SIG-M5 (cell line): ENCODE results near the gene KIAA0825.

Experiments used
- DNase-seq: peaks from one replicate; lab custom pipeline; 2025; lab: John Stamatoyannopoulos, UW

KIAA0825 gene

GRCh38 chr5:94618493-94619328 lies at the start of gene KIAA0825, which contains the start of gene SLF1:
Gene KIAA0825, minus strand, starts transcription at chr5:94618604. Its CDS starts 81,478 bp downstream, at chr5:94537126.
Gene SLF1, plus strand, starts transcription at chr5:94618669. Its CDS starts 10,142 bp downstream, at chr5:94628811.
- DNase-seq, result peak; percentile 58

GRCh38 chr5:94667937-94668336 lies 49.5 kb upstream of the KIAA0825 start:
- no peak for DNase-seq

- DNase-seq, result no peak
These were observed 42.7 kb upstream of the KIAA0825 start for GRCh38 chr5:94661086-94661485.

GRCh38 chr5:94660506-94660905 lies 42.1 kb upstream of the KIAA0825 start:
- DNase-seq, result no peak

GRCh38 chr5:94658272-94658671 lies 39.9 kb upstream of the KIAA0825 start:
- DNase-seq, result no peak

GRCh38 chr5:94649874-94650273 lies 31.5 kb upstream of the KIAA0825 start:
- DNase-seq, result no peak

GRCh38 chr5:94646758-94647157 lies 28.4 kb upstream of the KIAA0825 start:
- DNase-seq, result no peak

- no peak for DNase-seq
These were observed 26.6 kb upstream of the KIAA0825 start for GRCh38 chr5:94645053-94645452.

GRCh38 chr5:94640176-94640575 lies 21.8 kb upstream of the KIAA0825 start:
- DNase-seq, result no peak

- no peak for DNase-seq
These were observed 13.6 kb upstream of the KIAA0825 start for GRCh38 chr5:94632024-94632423.

- no peak for DNase-seq
These were observed 8.8 kb upstream of the KIAA0825 start for GRCh38 chr5:94627191-94627590.

GRCh38 chr5:94623877-94624276 lies 5.5 kb upstream of the KIAA0825 start:
- no peak for DNase-seq

GRCh38 chr5:94623011-94623410 lies 4.6 kb upstream of the KIAA0825 start:
- no peak for DNase-seq

GRCh38 chr5:94621763-94622162 lies 3.4 kb upstream of the KIAA0825 start:
- no peak for DNase-seq

GRCh38 chr5:94620256-94620655 lies 1.9 kb upstream of the KIAA0825 start:
- DNase-seq, result no peak

- DNase-seq, result peak; percentile 5
These were observed 343 bp downstream of the KIAA0825 start for GRCh38 chr5:94618029-94618492.

GRCh38 chr5:94615862-94616261 lies 2.5 kb downstream of the KIAA0825 start:
- DNase-seq, result no peak

- DNase-seq, result no peak
These were observed 4.1 kb downstream of the KIAA0825 start for GRCh38 chr5:94614156-94614805.

- no peak for DNase-seq
These were observed 4.8 kb downstream of the KIAA0825 start for GRCh38 chr5:94613583-94613982.

- DNase-seq, result no peak
These were observed 23.0 kb downstream of the KIAA0825 start for GRCh38 chr5:94595281-94595840.

- DNase-seq, result no peak
These were observed 40.7 kb downstream of the KIAA0825 start for GRCh38 chr5:94577466-94578245.

- DNase-seq, result no peak
These were observed 43.2 kb downstream of the KIAA0825 start for GRCh38 chr5:94575196-94575595.
